CD8-positive, alpha-beta memory T cell (primary cell): Measurements from ENCODE around the gene SLC29A2. TPM values are rescaled to one million over a fixed set of nuclear protein-coding genes. Genes with fewer than 3 reads are reported as not detected.
"Not testable (repeated sequence)": the region's sequence is repeated elsewhere in the genome, so short reads cannot be mapped to it uniquely, and the experiment has no call there.

Experiments used
- CTCF ChIA-PET: fragments of 350-600 bp; sonication (Branson Sonifier 250); formaldehyde crosslinking; loops from one replicate; lab custom pipeline; 2021; ENCODE audit warnings: antibody characterized with exemption; lab: Charles Lee
- POLR2A ChIA-PET: fragments of 350-600 bp; sonication (Branson Sonifier 250); formaldehyde crosslinking; loops from one replicate; lab custom pipeline; 2021; ENCODE audit warnings: antibody characterized with exemption; lab: Charles Lee
- DNase-seq, 5 donors: peaks; one replicate each; pipeline versions ENCODE4 v3.0.0 to v3.0.0-alpha.2; 2020 to 2022; ENCODE audit warnings: mixed read lengths in 1 of 5
- H3K27ac ChIP-seq: one replicate; pipeline ENCODE4 v1.7.0; 2013; ENCODE audit warnings: low read depth, mild to moderate bottlenecking, low read length, moderate library complexity
- H3K27me3 ChIP-seq: 2 replicates; pipeline ENCODE4 v1.7.0; 2013; ENCODE audit warnings: low read length, mild to moderate bottlenecking; ENCODE audit not compliant: insufficient read depth, poor library complexity, severe bottlenecking
- H3K36me3 ChIP-seq: 2 replicates; pipeline ENCODE4 v1.7.0; 2013; ENCODE audit warnings: mild to moderate bottlenecking, low read length, moderate library complexity; ENCODE audit not compliant: insufficient read depth
- H3K4me1 ChIP-seq: 2 replicates; pipeline ENCODE4 v1.7.0; 2013; ENCODE audit warnings: mild to moderate bottlenecking, low read length, moderate library complexity; ENCODE audit not compliant: insufficient read depth
- H3K4me3 ChIP-seq: 2 replicates; pipeline ENCODE4 v1.7.0; 2013; ENCODE audit warnings: mild to moderate bottlenecking, low read length
- H3K9me3 ChIP-seq: 2 replicates; pipeline ENCODE4 v1.7.0; 2013; ENCODE audit warnings: mild to moderate bottlenecking, low read length
- H3K27ac Mint-ChIP-seq, 8 donors: one replicate each; pipeline ENCODE4 v1.8.0; 2020 to 2021; ENCODE audit warnings: mixed read lengths in 8 of 8, mild to moderate bottlenecking in 6 of 8, inconsistent platforms in 3 of 8, moderate library complexity in 3 of 8
- H3K27me3 Mint-ChIP-seq, 2 donors: one replicate each; pipeline ENCODE4 v1.8.0; 2020 to 2021; ENCODE audit warnings: mixed read lengths in 2 of 2, mild to moderate bottlenecking in 1 of 2, moderate library complexity in 1 of 2
- H3K36me3 Mint-ChIP-seq, 3 donors: one replicate each; pipeline ENCODE4 v1.8.0; 2020 to 2021; ENCODE audit warnings: mixed read lengths in 3 of 3, inconsistent platforms in 1 of 3, mild to moderate bottlenecking in 1 of 3
- H3K4me1 Mint-ChIP-seq, 3 donors: one replicate each; pipeline ENCODE4 v1.8.0; 2020 to 2021; ENCODE audit warnings: mixed read lengths in 3 of 3, inconsistent platforms in 1 of 3, mild to moderate bottlenecking in 1 of 3
- H3K4me3 Mint-ChIP-seq, 7 donors: one replicate each; pipeline ENCODE4 v1.8.0; 2020 to 2021; ENCODE audit warnings: mixed read lengths in 7 of 7, mild to moderate bottlenecking in 6 of 7, moderate library complexity in 4 of 7, inconsistent platforms in 2 of 7
- H3K9me3 Mint-ChIP-seq, 5 donors: one replicate each; pipeline ENCODE4 v1.8.0; 2020 to 2022; ENCODE audit warnings: mixed read lengths in 5 of 5, mild to moderate bottlenecking in 3 of 5, moderate library complexity in 2 of 5, inconsistent platforms in 1 of 5
- polyA plus RNA-seq: library from polyadenylated mRNA; unstranded; fragments of 300-500 nt; fragmentation: Illumina TruSeq; gene quantifications from one replicate; pipeline ENCODE4 v1.2.3, GENCODE V29; 2021
- total RNA-seq, 2 experiments: library from RNA; stranded (reverse); gene quantifications; one replicate each; pipeline ENCODE4 v1.2.3, GENCODE V29; 2021

SLC29A2 gene
- total and polyA plus RNA-seq, 3 experiments from 2014 or later: 1.9 to 8.5 (median 7.9) TPM

GRCh38 chr11:66380264-66380663, 8.7 kb upstream of the SLC29A2 start:
- H3K9me3 ChIP-seq, H3K4me3 ChIP-seq, H3K27ac Mint-ChIP-seq, DNase-seq, H3K36me3 ChIP-seq, H3K4me3 Mint-ChIP-seq, H3K27ac ChIP-seq, H3K27me3 ChIP-seq, POLR2A ChIA-PET, H3K9me3 Mint-ChIP-seq, H3K36me3 Mint-ChIP-seq, H3K4me1 ChIP-seq, H3K4me1 Mint-ChIP-seq: not testable (repeated sequence)
- CTCF ChIA-PET: interaction anchor here (1.3 to 1.6 kb wide), 4 partner anchors 9 to 16 kb away, joined by 3 to 13 read pairs (median 3); no protein-coding TSS in a partner anchor
- peaks cover 0 to 12% of the 10 kb centered on the region in 2 donors for H3K27me3 Mint-ChIP-seq

GRCh38 chr11:66373690-66374287, 2.2 kb upstream of the SLC29A2 start:
- not testable (repeated sequence) for DNase-seq, H3K27me3 Mint-ChIP-seq, H3K4me1 ChIP-seq, H3K9me3 Mint-ChIP-seq, H3K4me3 ChIP-seq, H3K27me3 ChIP-seq, H3K36me3 Mint-ChIP-seq, H3K9me3 ChIP-seq, H3K27ac ChIP-seq, H3K36me3 ChIP-seq
- peaks cover 10 to 19% (median 17%) of the 10 kb centered on the region in 3 donors for H3K4me1 Mint-ChIP-seq
- POLR2A ChIA-PET: interaction anchor here (0.7 kb wide), 1 partner anchor 10 kb away, joined by 3 read pairs; no protein-coding TSS in a partner anchor
- H3K4me3 Mint-ChIP-seq: peak overlapping the region in 3 of 7 donors; percentile 33 to 95 (median 35)
- CTCF ChIA-PET: interaction anchor here (1.7 to 4.3 kb wide), 2 partner anchors 12 to 15 kb away, joined by 4 to 27 read pairs; no protein-coding TSS in a partner anchor
- H3K27ac Mint-ChIP-seq: peak overlapping the region in 2 of 8 donors; percentile 33 to 79

GRCh38 chr11:66373265-66373664, 1.7 kb upstream of the SLC29A2 start:
- Mint-ChIP-seq H3K9me3 (no peaks in the 10 kb centered on the region), H3K36me3 (peaks cover 0 to 2% (median 0%) of the 10 kb centered on the region in 3 donors), H3K4me3 (peak overlapping the region in 6 of 7 donors; percentile 9 to 95 (median 40)), H3K4me1 (peaks cover 10 to 19% (median 17%) of the 10 kb centered on the region in 3 donors), H3K27ac (peak overlapping the region in 2 of 8 donors; percentile 33 to 79), H3K27me3 (peaks cover 0 to 6% of the 10 kb centered on the region in 2 donors)
- peaks cover 7% of the 10 kb centered on the region for H3K4me1 ChIP-seq
- no peaks in the 10 kb centered on the region for H3K27me3 ChIP-seq
- H3K27ac ChIP-seq: peak overlapping the region; percentile 72
- no peaks in the 10 kb centered on the region for H3K36me3 ChIP-seq
- ChIA-PET CTCF (interaction anchor here (1.7 to 4.3 kb wide), 2 partner anchors 13 to 16 kb away, joined by 4 to 27 read pairs; no protein-coding TSS in a partner anchor), POLR2A (interaction anchor here (0.7 kb wide), 1 partner anchor 10 kb away, joined by 3 read pairs; no protein-coding TSS in a partner anchor)
- H3K9me3 ChIP-seq: no peaks in the 10 kb centered on the region
- H3K4me3 ChIP-seq: no peak overlapping the region
- DNase-seq: no peak

- CTCF ChIA-PET: interaction anchor here (1.0 kb wide), 1 partner anchor 57 kb away, joined by 3 read pairs; no protein-coding TSS in a partner anchor
- H3K27me3 ChIP-seq: no peaks in the 10 kb centered on the region
- POLR2A ChIA-PET: interaction anchor here (0.5 kb wide), 1 partner anchor 457 kb away, joined by 3 read pairs; no protein-coding TSS in a partner anchor
- Mint-ChIP-seq H3K27ac (peak overlapping the region in 2 of 8 donors; percentile 24 to 59), H3K36me3 (peaks cover 0 to 2% (median 0%) of the 10 kb centered on the region in 3 donors), H3K4me1 (peaks cover 10 to 19% (median 19%) of the 10 kb centered on the region in 3 donors), H3K4me3 (peak overlapping the region in 5 of 7 donors; percentile 42 to 95 (median 48)), H3K27me3 (no peaks in the 10 kb centered on the region), H3K9me3 (no peaks in the 10 kb centered on the region)
- no peak for DNase-seq
- H3K4me3 ChIP-seq: no peak overlapping the region
- no peaks in the 10 kb centered on the region for H3K9me3 ChIP-seq
- peaks cover 7% of the 10 kb centered on the region for H3K4me1 ChIP-seq
- no peaks in the 10 kb centered on the region for H3K36me3 ChIP-seq
- no peak overlapping the region for H3K27ac ChIP-seq
These were observed 2.3 kb downstream of the SLC29A2 start for GRCh38 chr11:66369073-66369894.

- Histone ChIP-seq H3K27ac (no peak overlapping the region), H3K36me3 (no peaks in the 10 kb centered on the region), H3K27me3 (no peaks in the 10 kb centered on the region), H3K4me1 (peaks cover 7% of the 10 kb centered on the region), H3K9me3 (no peaks in the 10 kb centered on the region), H3K4me3 (no peak overlapping the region)
- Mint-ChIP-seq H3K4me1 (peaks cover 10 to 19% (median 19%) of the 10 kb centered on the region in 3 donors), H3K9me3 (no peaks in the 10 kb centered on the region), H3K4me3 (peak overlapping the region in 1 of 7 donors; percentile 19), H3K27ac (no peak overlapping the region), H3K36me3 (peaks cover 0 to 2% (median 0%) of the 10 kb centered on the region in 3 donors), H3K27me3 (no peaks in the 10 kb centered on the region)
- no peak for DNase-seq
- ChIA-PET POLR2A (no interaction called here), CTCF (interaction anchor here (0.9 kb wide), 1 partner anchor 18 kb away, joined by 3 read pairs; no protein-coding TSS in a partner anchor)
These were observed 3.1 kb downstream of the SLC29A2 start for GRCh38 chr11:66368484-66368883.

DNA sequence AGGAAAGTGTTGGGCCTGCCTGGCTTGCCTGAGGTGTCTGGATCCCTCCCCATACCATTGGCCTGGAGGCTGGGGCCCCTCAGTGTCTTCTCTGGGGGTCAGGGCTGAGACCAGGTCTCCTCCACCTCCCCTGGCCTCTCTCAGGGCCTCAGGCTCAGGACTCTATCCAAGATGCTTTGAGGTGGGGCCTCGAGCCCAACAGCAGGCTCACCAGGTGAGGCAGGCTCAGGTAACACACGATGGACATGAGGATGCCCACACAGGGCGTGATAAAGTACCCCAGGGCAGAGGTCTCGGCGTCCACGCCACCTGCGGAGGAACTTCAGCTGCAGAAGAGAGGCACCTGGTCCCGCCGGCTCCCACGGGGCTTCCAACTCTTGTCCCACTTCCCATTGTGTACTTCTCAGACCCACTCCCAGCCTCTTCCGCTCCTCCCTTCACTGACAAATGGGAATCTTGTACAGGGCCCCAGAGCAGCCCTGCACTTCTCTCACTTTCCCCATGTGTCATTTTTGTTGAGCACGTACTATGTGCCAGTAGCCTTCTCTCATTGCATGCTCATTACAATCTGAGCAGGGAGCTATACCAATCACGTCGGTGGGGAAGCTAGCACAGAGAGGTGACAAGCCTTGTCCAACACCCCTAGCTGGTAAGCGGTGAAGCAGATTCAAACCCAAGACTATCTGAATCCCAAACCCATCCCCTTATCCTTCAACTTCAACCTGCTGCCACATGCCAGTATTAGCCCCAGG, 3.8 kb downstream of the SLC29A2 start:
- Histone ChIP-seq H3K36me3 (no peaks in the 10 kb centered on the region), H3K27me3 (no peaks in the 10 kb centered on the region), H3K4me3 (no peak overlapping the region), H3K27ac (no peak overlapping the region), H3K4me1 (peaks cover 5% of the 10 kb centered on the region), H3K9me3 (no peaks in the 10 kb centered on the region)
- Mint-ChIP-seq H3K9me3 (no peaks in the 10 kb centered on the region), H3K27me3 (no peaks in the 10 kb centered on the region), H3K4me1 (peaks cover 8 to 17% (median 16%) of the 10 kb centered on the region in 3 donors), H3K27ac (peak overlapping the region in 3 of 8 donors; percentile 13 to 61 (median 36)), H3K4me3 (peak overlapping the region in 1 of 7 donors; percentile 51), H3K36me3 (peaks cover 0 to 2% (median 0%) of the 10 kb centered on the region in 3 donors)
- no peak for DNase-seq
- POLR2A ChIA-PET: no interaction called here
- CTCF ChIA-PET: interaction anchor here (0.9 to 1.5 kb wide), 2 partner anchors 19 kb away, joined by 3 to 5 read pairs; no protein-coding TSS in a partner anchor

DNA sequence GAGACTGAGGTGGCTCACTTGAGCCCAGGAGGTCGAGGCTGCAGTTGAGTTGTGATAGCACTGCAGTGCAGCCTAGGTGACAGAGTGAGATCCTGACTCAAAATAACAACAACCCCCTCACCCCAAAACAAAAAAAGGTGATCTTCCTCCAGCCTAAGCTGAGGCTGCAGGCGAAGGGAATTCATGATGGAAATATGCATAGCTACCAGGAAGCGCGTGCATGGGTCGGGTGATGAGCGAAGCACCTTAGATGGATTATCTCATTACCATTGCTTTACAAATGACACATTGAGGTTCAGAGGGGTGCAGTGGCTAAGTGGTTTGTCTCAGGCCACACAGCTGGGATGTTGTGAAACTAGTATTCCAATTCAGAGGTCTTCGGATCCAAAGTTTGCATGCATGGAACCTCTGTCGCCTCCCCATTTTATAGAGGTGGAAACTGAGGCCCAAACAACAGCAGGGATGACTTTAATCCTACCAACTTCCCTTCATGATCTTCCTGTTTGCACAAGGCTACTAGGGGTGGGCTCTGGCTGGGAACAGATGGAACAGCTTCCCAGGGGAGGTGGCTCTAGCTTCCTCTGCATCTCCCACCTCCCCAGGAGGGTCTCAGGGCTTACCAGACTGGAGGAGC, 4.6 kb downstream of the SLC29A2 start:
- Histone ChIP-seq H3K27me3 (no peaks in the 10 kb centered on the region), H3K9me3 (no peaks in the 10 kb centered on the region), H3K4me1 (no peaks in the 10 kb centered on the region), H3K4me3 (no peak overlapping the region), H3K27ac (no peak overlapping the region), H3K36me3 (no peaks in the 10 kb centered on the region)
- H3K36me3 Mint-ChIP-seq: peaks cover 0 to 2% (median 0%) of the 10 kb centered on the region in 3 donors
- ChIA-PET POLR2A (interaction anchor here (1.1 kb wide), 1 partner anchor 54 kb away, joined by 3 read pairs; no protein-coding TSS in a partner anchor), CTCF (interaction anchor here (1.1 to 4.7 kb wide), 5 partner anchors 13 to 55 kb away, joined by 3 to 14 read pairs (median 5); no protein-coding TSS in a partner anchor)
- no peak overlapping the region for H3K27ac Mint-ChIP-seq
- no peaks in the 10 kb centered on the region for H3K27me3 Mint-ChIP-seq
- no peak for DNase-seq
- peak overlapping the region in 1 of 7 donors; percentile 68 for H3K4me3 Mint-ChIP-seq
- H3K4me1 Mint-ChIP-seq: peaks cover 6 to 11% (median 10%) of the 10 kb centered on the region in 3 donors
- no peaks in the 10 kb centered on the region for H3K9me3 Mint-ChIP-seq
